ENCODE data around the gene APBA2. TPM values are rescaled to one million over a fixed set of nuclear protein-coding genes. Genes with fewer than 3 reads are reported as not detected.

The APBA2 gene
- polyA plus RNA-seq, 1 donor (not counting 4 experiments of a cell fraction or from before 2014, with no cell fraction given) = 5.5 TPM

DNA sequence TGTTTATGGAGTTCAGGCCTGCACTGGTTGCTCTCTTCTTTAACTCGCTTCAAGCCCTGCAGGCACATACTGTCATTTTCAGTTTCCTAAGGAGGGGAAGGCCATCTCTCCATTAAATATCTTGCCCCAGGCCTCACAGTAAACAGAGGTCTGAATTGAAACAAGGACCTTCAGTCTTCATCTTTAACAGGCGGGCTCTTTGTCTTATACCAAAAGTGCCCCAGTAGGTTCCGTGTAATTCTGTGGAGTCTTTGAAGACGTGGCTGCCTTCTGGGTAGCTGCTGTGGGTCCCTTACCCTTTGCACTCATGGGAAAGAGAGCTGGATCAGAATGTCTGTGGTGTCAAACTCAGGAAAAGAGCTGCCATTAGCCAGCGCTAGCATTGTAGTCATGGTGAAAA, 161.2 kb downstream of the APBA2 start:
- DNase-seq (ENCODE audit: low read depth, low spot score) (no peak), FAIRE-seq (no peak)
- Histone ChIP-seq H3K4me3 (ENCODE audit: control insufficient read depth in 2 of 3, extremely low read depth in 1 of 3, insufficient read depth in 2 of 3, low read depth in 1 of 3, low read length in 3 of 3) (no peak overlapping the region), H3K4me1 (ENCODE audit: control insufficient read depth, extremely low read depth, insufficient read depth, low read length) (no peaks in the 10 kb centered on the region), H2AFZ (ENCODE audit: control insufficient read depth, low read length) (no peak overlapping the region), H3K9me1 (ENCODE audit: control insufficient read depth, extremely low read depth, insufficient read depth, low read length) (no peaks in the 10 kb centered on the region), H3K9me3 (ENCODE audit: control insufficient read depth, low read depth, low read length) (no peaks in the 10 kb centered on the region), H4K20me1 (ENCODE audit: control insufficient read depth, extremely low read depth, insufficient read depth, low read length) (no peaks in the 10 kb centered on the region), H3K9ac (ENCODE audit: control insufficient read depth, extremely low read depth, insufficient read depth, low read length) (no peak overlapping the region), H3K27me3 (ENCODE audit: control insufficient read depth, extremely low read depth, insufficient read depth, low read length) (no peaks in the 10 kb centered on the region), H3K36me3 (ENCODE audit: control insufficient read depth in 2 of 2, extremely low read depth in 1 of 2, insufficient read depth in 2 of 2, low read length in 2 of 2) (no peaks in the 10 kb centered on the region), H3K4me2 (ENCODE audit: control insufficient read depth, extremely low read depth, insufficient read depth, low read depth, low read length) (no peak overlapping the region), H3K27ac (ENCODE audit: control insufficient read depth, insufficient read depth, low read length) (no peak overlapping the region), H3K79me2 (ENCODE audit: control insufficient read depth, insufficient read depth, low read length) (no peaks in the 10 kb centered on the region)
- dilution Hi-C loops (cut with MboI; ENCODE audit: extremely low pct_ligation_motif_present, low sequenced_read_pairs) = no loop called here
- TF ChIP-seq, protein P1, sequence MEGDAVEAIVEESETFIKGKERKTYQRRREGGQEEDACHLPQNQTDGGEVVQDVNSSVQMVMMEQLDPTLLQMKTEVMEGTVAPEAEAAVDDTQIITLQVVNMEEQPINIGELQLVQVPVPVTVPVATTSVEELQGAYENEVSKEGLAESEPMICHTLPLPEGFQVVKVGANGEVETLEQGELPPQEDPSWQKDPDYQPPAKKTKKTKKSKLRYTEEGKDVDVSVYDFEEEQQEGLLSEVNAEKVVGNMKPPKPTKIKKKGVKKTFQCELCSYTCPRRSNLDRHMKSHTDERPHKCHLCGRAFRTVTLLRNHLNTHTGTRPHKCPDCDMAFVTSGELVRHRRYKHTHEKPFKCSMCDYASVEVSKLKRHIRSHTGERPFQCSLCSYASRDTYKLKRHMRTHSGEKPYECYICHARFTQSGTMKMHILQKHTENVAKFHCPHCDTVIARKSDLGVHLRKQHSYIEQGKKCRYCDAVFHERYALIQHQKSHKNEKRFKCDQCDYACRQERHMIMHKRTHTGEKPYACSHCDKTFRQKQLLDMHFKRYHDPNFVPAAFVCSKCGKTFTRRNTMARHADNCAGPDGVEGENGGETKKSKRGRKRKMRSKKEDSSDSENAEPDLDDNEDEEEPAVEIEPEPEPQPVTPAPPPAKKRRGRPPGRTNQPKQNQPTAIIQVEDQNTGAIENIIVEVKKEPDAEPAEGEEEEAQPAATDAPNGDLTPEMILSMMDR (optimal IDR thresholded peaks at IDR 0.05 in 1 of 3, IDR thresholded peaks at IDR 0.05 in 1 of 3, conservative IDR thresholded peaks at IDR 0.05 in 1 of 3; ENCODE audit: extremely low read depth in 1 of 3, insufficient read depth in 2 of 3, low read length in 3 of 3) = no peak
- no peak for TF ChIP-seq EZH2 (IDR thresholded peaks at IDR 0.05; ENCODE audit: low read length)

DNA sequence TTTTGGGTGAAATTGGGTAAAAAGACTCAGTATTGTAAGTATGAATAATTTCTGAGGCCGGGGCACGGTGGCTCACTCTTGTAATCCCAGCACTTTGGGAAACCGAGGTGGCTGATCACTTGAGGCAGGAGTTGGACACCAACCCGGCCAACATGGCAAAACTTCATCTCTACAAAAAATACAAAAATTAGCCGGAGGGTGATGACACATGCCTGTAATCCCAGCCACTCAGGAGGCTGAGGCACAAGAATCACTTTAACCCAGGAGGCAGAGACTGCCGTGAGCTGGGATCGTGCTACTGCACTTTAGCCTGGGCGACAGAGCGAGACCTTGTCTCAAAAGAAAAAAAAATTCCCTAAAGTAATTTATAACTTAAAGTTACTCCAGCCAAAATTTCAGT, 162.2 kb downstream of the APBA2 start:
- Histone ChIP-seq H3K4me3 (ENCODE audit: control insufficient read depth in 2 of 3, extremely low read depth in 1 of 3, insufficient read depth in 2 of 3, low read depth in 1 of 3, low read length in 3 of 3) (no peak overlapping the region), H3K9ac (ENCODE audit: control insufficient read depth, extremely low read depth, insufficient read depth, low read length) (no peak overlapping the region), H3K9me3 (ENCODE audit: control insufficient read depth, low read depth, low read length) (peaks cover 2% of the 10 kb centered on the region), H3K79me2 (ENCODE audit: control insufficient read depth, insufficient read depth, low read length) (no peaks in the 10 kb centered on the region), H2AFZ (ENCODE audit: control insufficient read depth, low read length) (no peak overlapping the region), H3K9me1 (ENCODE audit: control insufficient read depth, extremely low read depth, insufficient read depth, low read length) (no peaks in the 10 kb centered on the region), H3K27ac (ENCODE audit: control insufficient read depth, insufficient read depth, low read length) (no peak overlapping the region), H3K4me1 (ENCODE audit: control insufficient read depth, extremely low read depth, insufficient read depth, low read length) (no peaks in the 10 kb centered on the region), H3K36me3 (ENCODE audit: control insufficient read depth in 2 of 2, extremely low read depth in 1 of 2, insufficient read depth in 2 of 2, low read length in 2 of 2) (no peaks in the 10 kb centered on the region), H3K27me3 (ENCODE audit: control insufficient read depth, extremely low read depth, insufficient read depth, low read length) (no peaks in the 10 kb centered on the region), H4K20me1 (ENCODE audit: control insufficient read depth, extremely low read depth, insufficient read depth, low read length) (no peaks in the 10 kb centered on the region), H3K4me2 (ENCODE audit: control insufficient read depth, extremely low read depth, insufficient read depth, low read depth, low read length) (no peak overlapping the region)
- FAIRE-seq (no peak), DNase-seq (ENCODE audit: low read depth, low spot score) (no peak)
- dilution Hi-C loops (cut with MboI; ENCODE audit: extremely low pct_ligation_motif_present, low sequenced_read_pairs) = no loop called here
- TF ChIP-seq, protein P1 (optimal IDR thresholded peaks at IDR 0.05 in 1 of 3, IDR thresholded peaks at IDR 0.05 in 1 of 3, conservative IDR thresholded peaks at IDR 0.05 in 1 of 3; ENCODE audit: extremely low read depth in 1 of 3, insufficient read depth in 2 of 3, low read length in 3 of 3) = no peak
- TF ChIP-seq EZH2 (IDR thresholded peaks at IDR 0.05; ENCODE audit: low read length) = no peak
